Stimulated activated CD4-positive, alpha-beta T cell treated with anti-CD3 and anti-CD28 coated beads, Interleukin-4, amount 100 ng/mL, for 1 hour (primary cell): ENCODE results near the gene MTURN.

Experiments
- DNase-seq: peaks from one replicate; pipeline ENCODE4 v3.0.0-alpha.2; 2020

MTURN gene

GRCh38 chr7:30136117-30136731 is 1.4 kb downstream of the MTURN start:
- DNase-seq: no peak

GRCh38 chr7:30136743-30137485 is 2.1 kb downstream of the MTURN start:
- DNase-seq: no peak

DNA sequence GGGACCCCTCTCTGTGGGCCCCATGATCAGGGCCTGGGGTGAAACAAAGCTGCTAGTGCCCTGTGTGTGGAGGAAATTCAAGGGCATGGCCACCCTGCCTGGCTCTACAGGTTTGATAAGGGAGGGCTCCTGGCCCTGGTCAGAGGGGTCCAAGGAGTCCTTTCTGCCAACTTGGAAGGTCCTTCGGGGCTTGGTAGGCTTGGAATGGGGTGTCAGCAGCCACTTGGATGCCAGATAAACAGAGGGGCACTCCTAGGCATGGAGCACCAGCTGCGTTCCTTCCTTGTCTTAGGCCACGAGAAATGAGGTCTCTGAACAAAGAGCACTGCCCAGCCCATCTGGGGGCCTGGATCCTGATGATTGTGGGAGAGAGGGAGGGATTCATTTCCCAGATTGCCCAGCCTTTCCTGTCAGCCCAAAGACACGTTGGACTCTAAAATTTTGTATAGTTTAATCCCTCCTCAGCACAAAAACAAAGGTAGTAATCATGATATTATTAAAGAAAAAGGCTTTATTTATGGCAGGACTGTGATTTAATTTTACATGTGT is 5.1 kb downstream of the MTURN start:
- DNase-seq: no peak

DNA sequence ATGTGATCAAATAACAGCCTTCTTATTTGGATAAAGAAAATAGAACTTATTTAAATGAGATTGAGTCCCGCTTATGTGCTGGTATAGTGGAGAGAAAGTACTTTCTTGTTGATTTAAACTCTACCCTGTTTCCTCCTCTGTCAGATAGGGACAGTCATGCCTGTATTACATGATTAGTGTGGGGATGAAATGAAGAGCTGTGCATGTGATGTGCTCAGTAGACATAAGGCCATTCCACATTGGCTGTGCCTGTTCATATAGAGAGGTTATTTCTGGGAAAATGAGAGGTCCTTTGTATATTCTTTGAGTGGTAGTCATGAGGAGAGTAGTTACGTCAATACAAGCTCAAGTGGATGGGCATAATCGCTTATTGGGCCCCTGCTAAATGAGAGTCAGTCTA is 5.7 kb downstream of the MTURN start:
- no peak for DNase-seq

- no peak for DNase-seq
Measured at GRCh38 chr7:30142710-30143109, 7.9 kb downstream of the MTURN start.

DNA sequence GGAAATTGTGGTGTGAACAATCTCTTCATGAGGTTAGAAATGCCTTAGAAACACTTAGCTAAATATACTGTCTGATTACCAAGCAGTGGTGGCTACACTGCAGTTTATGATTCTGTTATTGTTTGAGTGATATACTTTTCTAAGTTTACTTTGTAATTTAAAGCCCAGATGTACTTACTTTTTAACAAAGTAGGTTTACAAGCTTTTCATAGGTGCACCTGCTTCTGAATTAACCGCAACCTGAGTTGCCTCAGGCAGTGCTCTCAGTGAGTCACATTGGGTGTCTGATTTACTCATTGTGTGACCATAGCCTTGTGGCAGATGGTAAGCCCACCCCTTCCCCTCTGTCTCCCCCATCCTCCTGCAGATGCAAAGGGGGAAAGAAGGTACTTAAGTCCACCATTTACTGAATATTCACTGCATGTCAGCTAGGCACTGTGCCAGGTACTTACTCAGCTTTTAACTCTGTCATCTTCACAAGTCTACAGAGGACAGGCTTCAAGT is 9.0 kb downstream of the MTURN start:
- DNase-seq: no peak

GRCh38 chr7:30144657-30145306 is 10.0 kb downstream of the MTURN start:
- no peak for DNase-seq

GRCh38 chr7:30145426-30145970 is 10.7 kb downstream of the MTURN start:
- DNase-seq: no peak

DNA sequence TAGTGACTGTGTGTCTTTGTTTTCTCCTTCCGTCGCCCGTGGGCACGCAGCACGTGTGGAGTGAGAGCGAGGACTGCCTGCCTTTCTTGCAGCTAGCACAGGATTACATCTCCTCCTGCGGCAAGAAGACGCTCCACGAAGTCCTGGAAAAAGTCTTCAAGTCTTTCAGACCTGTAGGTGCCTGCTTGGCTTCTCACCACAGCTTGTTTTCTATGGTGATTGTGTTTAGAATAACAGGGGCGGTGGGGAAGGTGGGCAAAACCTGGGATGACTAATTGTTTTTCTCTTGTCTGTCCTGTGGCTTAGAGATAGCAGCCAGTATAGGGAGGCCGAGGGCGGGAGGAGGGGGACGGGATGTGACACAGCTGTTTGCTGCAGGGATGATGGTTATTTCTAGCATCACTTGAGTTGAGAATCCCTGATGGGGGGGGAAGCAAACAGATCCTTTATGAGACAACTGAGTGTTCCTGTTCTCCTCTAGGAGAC is 11.4 kb downstream of the MTURN start:
- no peak for DNase-seq

GRCh38 chr7:30147223-30147622 is 12.4 kb downstream of the MTURN start:
- no peak for DNase-seq

- no peak for DNase-seq
Measured at GRCh38 chr7:30147785-30148184, 13.0 kb downstream of the MTURN start.

GRCh38 chr7:30148426-30148825 is 13.6 kb downstream of the MTURN start:
- DNase-seq: no peak

DNA sequence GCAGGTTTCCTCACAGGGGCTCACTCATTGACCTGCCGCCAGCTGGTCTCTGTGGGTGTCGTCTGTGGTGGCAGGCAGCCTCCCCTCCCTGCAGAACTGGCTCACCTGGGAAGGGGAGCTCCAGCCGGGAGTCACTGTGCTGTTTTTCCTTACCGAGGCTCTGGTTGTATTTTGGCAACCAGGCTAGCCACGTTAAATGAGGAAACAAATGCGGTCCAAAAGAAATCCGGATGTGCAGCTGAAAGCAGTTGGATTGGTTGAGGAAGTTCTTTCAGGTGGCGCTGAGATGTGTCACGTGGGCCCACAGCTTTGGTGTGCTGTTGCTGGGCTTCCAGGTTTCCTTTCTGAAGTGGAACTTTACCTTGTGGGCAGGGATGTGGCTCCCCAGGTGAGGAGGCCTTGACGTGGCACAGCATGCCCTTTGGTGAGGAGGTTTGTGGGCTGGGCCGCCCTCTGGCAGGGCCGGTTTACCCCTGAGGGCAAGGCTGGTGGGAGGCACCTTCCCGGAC is 14.2 kb downstream of the MTURN start:
- no peak for DNase-seq

GRCh38 chr7:30149640-30150272 is 15.0 kb downstream of the MTURN start:
- DNase-seq: no peak

DNA sequence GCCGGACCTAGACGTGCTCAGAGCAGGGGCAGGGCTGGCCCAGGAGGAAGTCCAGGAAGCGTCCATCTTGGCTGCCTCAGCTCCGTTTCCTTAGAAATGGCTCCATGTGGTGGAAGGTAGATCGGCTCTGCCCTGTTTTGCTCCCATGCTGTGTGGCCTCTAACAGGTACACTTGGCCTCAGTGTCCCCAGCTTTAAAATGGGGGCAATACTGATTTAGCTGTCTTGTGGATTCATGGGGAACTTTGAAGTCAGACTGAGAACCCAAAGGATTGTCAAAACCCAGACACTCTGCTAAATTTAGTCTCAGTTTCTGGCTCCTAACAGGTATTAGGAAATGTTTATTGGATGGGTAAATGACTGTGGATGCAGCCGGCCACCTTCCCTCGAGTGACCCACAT is 15.9 kb downstream of the MTURN start:
- no peak for DNase-seq

DNA sequence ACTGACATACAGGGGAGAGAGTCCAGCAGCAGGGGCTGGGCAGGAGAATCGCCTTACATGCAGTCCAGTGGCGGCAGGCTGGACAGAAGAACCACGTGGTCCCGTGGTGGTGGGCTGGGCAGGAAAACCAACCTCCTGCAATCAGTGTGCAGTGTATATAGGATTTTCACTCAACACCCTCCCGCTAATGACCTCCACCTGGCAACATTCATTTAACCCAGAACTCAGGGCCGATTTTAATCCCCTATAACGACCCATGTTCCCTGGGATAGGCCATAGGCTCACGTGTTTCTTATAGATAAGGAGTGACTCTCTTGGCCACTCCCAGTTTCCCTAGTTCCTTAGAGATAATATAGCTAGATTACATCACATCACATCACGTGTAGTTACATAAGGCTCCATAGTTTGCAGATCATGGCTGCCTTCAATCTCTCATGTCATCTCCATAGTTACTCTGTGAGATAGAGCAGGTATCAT is 19.4 kb downstream of the MTURN start:
- no peak for DNase-seq

GRCh38 chr7:30155481-30155880 is 20.7 kb downstream of the MTURN start:
- no peak for DNase-seq

- no peak for DNase-seq
Measured at GRCh38 chr7:30157204-30157603, 22.4 kb downstream of the MTURN start.

GRCh38 chr7:30159163-30159562 is 24.4 kb downstream of the MTURN start:
- DNase-seq: no peak

GRCh38 chr7:30159698-30160143 is 24.9 kb downstream of the MTURN start:
- DNase-seq: no peak

DNA sequence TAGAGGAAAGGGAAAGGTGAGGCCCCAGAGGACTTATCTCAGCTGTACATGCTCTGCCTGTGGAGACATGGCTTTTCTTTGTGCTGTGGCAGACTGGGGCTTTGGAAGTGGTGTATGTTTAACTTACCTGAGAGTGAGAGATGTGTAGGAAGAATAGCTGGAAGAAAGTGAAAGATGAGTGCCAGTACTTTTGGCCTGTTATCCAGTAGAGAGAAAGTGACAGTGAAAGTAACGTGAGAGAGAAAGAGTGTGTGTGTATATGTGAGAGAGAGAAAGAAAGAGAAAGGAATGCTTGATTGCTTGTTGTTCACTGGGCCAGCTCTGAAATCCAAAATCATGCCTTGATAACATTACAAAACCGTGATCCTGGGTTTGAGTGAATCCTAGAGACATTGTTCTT is 25.5 kb downstream of the MTURN start:
- DNase-seq: no peak

DNA sequence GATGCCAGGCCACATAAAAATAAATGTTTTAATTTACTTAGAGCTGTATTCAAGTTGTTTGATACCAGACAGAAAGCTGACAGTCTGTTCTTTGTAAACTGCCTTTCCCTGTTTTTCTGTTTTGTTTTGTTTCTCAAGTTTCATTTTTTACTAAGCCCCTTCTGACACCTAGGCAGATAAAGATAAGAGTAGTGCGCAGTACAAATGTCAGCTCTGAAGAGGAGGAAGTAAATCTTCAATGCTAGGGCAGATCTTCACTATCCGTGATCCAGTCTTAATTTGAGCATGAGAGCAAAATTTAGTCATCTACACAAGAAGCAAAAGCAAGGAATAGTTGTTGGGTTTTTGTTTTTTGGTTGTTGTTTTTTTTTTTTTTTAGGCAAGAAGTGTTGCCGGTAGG is 27.3 kb downstream of the MTURN start:
- no peak for DNase-seq
